ENCODE data around the gene RHNO1. TPM values are rescaled to one million over a fixed set of nuclear protein-coding genes. Genes with fewer than 3 reads are reported as not detected.

RHNO1 gene
- total and polyA plus RNA-seq, 8 donors, result 7.0 to 92.0 (median 14.7) TPM; not detected in 1

DNA sequence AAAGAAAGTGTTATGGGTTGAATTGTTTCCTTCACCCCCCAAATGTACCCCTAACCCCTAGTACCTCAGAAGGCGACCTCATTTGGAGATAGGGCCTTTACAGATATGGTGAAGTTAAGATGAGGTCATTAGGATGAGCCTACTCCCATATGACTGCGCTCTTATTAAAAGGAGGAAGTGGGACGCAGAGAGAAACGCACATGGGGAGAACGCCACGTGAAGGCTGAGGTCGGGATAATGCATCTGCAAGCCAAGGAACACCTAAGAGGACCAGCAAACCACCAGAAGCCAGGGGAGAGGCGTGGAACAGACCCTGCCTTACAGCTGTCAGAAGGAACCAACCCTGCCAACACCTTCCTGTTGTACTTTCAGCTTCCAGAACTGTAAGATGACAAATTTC, 40.4 kb upstream of the RHNO1 start:
- H3K4me3 ChIP-seq, result no peak overlapping the region
- no peak for DNase-seq
- TF ChIP-seq POLR2AphosphoS5 (IDR thresholded peaks at IDR 0.05) (no peak), POLR2A (IDR thresholded peaks at IDR 0.05) (no peak), EP300 (IDR thresholded peaks at IDR 0.05) (no peak)
- TF ChIP-seq, protein P1, sequence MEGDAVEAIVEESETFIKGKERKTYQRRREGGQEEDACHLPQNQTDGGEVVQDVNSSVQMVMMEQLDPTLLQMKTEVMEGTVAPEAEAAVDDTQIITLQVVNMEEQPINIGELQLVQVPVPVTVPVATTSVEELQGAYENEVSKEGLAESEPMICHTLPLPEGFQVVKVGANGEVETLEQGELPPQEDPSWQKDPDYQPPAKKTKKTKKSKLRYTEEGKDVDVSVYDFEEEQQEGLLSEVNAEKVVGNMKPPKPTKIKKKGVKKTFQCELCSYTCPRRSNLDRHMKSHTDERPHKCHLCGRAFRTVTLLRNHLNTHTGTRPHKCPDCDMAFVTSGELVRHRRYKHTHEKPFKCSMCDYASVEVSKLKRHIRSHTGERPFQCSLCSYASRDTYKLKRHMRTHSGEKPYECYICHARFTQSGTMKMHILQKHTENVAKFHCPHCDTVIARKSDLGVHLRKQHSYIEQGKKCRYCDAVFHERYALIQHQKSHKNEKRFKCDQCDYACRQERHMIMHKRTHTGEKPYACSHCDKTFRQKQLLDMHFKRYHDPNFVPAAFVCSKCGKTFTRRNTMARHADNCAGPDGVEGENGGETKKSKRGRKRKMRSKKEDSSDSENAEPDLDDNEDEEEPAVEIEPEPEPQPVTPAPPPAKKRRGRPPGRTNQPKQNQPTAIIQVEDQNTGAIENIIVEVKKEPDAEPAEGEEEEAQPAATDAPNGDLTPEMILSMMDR (IDR thresholded peaks at IDR 0.05), result no peak
- intact Hi-C loops (cut with DNase I; ENCODE audit: low total_unique reads), result no loop called here
- H3K36me3 ChIP-seq, result peaks cover 0 to 34% (median 23%) of the 10 kb centered on the region in 4 donors
- H3K9me3 ChIP-seq, result no peaks in the 10 kb centered on the region
- H3K27ac ChIP-seq, result no peak overlapping the region
- 80 to 97% (median 85%) methylated on average over 8 of the region's 8 CpGs for WGBS, 5 donors
- H3K4me1 ChIP-seq, result peaks cover 9 to 19% (median 12%) of the 10 kb centered on the region in 4 donors
- H3K27me3 ChIP-seq, result peaks cover 0 to 6% (median 0%) of the 10 kb centered on the region in 3 donors

DNA sequence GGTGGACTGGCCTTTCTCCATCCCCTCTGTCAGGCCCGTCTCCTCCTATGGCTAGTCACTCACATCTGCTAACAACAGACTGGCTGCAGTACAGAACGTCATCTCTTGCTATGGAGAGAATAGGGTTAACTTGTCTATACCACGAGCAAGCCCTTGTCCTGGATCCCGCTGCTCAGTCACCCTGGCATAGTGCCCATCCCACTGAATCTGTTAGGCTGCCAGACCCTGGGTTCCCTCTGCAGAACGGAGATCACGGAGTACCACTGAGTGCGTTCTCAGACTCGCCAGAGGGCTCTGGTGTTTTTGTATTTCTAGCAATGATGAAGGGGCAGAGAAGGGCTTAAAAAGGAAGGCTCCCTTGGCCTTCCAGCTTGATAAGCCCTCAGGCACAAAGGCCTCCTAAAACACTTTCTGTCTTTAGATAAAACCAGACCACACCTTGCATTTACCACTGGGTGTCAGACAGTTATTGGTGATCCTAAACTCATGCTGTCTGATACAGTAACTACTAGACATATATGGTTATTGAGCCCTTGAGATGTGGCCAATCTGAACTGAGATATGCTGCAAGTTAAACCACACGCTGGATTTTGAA, 35.9 kb upstream of the RHNO1 start:
- no peak overlapping the region for H3K4me3 ChIP-seq
- peaks cover 0 to 51% (median 25%) of the 10 kb centered on the region in 4 donors for H3K36me3 ChIP-seq
- WGBS, 5 donors, result 54 to 72% (median 65%) methylated on average over 9 of the region's 9 CpGs
- H3K27me3 ChIP-seq, result no peaks in the 10 kb centered on the region
- intact Hi-C loops (cut with DNase I; ENCODE audit: low total_unique reads), result no loop called here
- H3K4me1 ChIP-seq, result peaks cover 0 to 3% (median 0%) of the 10 kb centered on the region in 4 donors
- H3K9me3 ChIP-seq, result no peaks in the 10 kb centered on the region
- TF ChIP-seq POLR2AphosphoS5 (IDR thresholded peaks at IDR 0.05) (no peak), POLR2A (IDR thresholded peaks at IDR 0.05) (no peak), EP300 (IDR thresholded peaks at IDR 0.05) (no peak)
- TF ChIP-seq, protein P1 (IDR thresholded peaks at IDR 0.05), result no peak
- no peak for DNase-seq
- H3K27ac ChIP-seq, result no peak overlapping the region

DNA sequence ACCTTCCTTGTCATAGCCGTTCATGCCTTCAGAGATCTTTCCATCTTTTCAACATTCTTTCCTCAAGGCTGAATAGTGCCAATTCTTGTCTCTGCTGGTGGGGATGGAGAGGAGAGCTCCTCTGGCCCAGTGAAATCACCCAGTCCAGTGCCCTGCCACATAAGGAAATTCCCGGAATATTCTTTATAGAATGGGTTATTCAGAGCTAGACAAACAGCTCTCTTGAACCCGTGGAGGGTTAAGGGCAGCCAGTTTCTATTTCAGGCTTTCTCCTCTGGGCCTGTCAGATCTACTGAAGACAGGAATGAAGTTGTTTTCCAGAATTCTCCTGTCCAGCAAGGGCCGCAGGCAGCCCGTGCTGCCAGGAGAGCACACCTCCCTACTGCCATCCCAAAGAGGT, 34.1 kb upstream of the RHNO1 start:
- Histone ChIP-seq H3K27me3 (no peaks in the 10 kb centered on the region), H3K9me3 (no peaks in the 10 kb centered on the region), H3K4me1 (peaks cover 0 to 3% (median 0%) of the 10 kb centered on the region in 4 donors), H3K36me3 (peaks cover 0 to 59% (median 27%) of the 10 kb centered on the region in 4 donors), H3K4me3 (no peak overlapping the region), H3K27ac (peak overlapping the region in 2 of 5 donors; percentile 14 to 24)
- no peak for DNase-seq
- 74 to 89% (median 85%) methylated on average over 4 to 5 of the region's 5 CpGs for WGBS, 5 donors
- no peak for TF ChIP-seq POLR2A (IDR thresholded peaks at IDR 0.05)
- TF ChIP-seq EP300 (IDR thresholded peaks at IDR 0.05), result no peak
- no peak for TF ChIP-seq POLR2AphosphoS5 (IDR thresholded peaks at IDR 0.05)
- TF ChIP-seq, protein P1 (IDR thresholded peaks at IDR 0.05), result no peak
- intact Hi-C loops (cut with DNase I; ENCODE audit: low total_unique reads), result no loop called here

DNA sequence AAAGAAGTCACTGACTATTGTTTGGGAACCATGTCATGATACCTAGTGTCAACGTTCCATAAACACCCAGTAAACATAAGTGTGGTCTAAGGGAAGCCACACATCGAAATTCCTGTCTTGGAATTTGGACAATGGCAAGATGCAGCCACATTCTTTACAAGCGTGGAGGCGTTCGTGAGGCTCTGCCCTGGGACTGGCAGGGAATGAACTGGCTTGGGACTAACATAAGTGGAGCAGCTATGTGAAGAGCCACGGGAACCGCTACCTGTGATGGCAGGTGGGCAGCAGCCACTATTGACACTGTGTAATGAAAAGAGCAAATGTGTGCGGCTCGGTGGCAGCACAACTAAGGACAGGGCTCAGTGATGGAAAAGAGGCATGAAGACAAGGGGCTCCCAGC, 32.2 kb upstream of the RHNO1 start:
- WGBS, 5 donors, result 72 to 80% (median 79%) methylated on average over 9 of the region's 9 CpGs
- TF ChIP-seq, protein P1 (IDR thresholded peaks at IDR 0.05), result no peak
- no peak for TF ChIP-seq POLR2A (IDR thresholded peaks at IDR 0.05)
- no peak for TF ChIP-seq EP300 (IDR thresholded peaks at IDR 0.05)
- no peak for TF ChIP-seq POLR2AphosphoS5 (IDR thresholded peaks at IDR 0.05)
- DNase-seq, result no peak

More for the DNA sequence above, 32.2 kb upstream of the RHNO1 start:
- no peak overlapping the region for H3K4me3 ChIP-seq
- H3K9me3 ChIP-seq, result no peaks in the 10 kb centered on the region
- no peaks in the 10 kb centered on the region for H3K27me3 ChIP-seq
- peak overlapping the region in 3 of 5 donors; percentile 18 to 27 (median 20) for H3K27ac ChIP-seq
- H3K36me3 ChIP-seq, result peaks cover 0 to 45% (median 17%) of the 10 kb centered on the region in 4 donors
- H3K4me1 ChIP-seq, result peaks cover 0 to 7% (median 1%) of the 10 kb centered on the region in 4 donors
- intact Hi-C loops (cut with DNase I; ENCODE audit: low total_unique reads), result no loop called here
